ENCODE measurements around the gene DNAH5. TPM values are rescaled to one million over a fixed set of nuclear protein-coding genes. Genes with fewer than 3 reads are reported as not detected.
"Not testable (repeated sequence)": the region's sequence is repeated elsewhere in the genome, so short reads cannot be mapped to it uniquely, and the experiment has no call there.

Gene DNAH5
- total RNA-seq, 3 donors from 2014 or later = 0.36 to 0.98 (median 0.70) TPM

DNA sequence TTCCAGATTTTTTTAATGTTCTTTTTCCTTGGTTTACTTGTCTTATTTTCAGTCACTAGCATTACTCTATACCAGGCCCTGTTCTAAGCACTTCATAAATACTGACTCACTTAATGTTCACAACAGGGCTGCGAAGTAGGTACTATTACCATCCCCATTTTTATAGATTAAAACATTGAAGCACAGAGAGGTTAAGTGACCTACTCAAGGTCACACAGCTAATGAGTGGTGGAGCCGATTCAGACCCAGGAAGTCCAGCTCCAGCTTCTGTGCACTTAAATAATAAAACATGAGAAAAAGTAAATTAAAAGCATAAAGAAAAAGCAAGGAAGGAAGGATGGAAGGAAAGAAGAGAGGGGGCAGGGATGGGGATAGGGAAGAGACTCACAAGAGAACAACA is 45.3 kb upstream of the DNAH5 start:
- Histone ChIP-seq H3K4me3 (no peak overlapping the region), H3K4me1 (ENCODE audit: low read depth) (no peaks in the 10 kb centered on the region), H3K9me3 (no peaks in the 10 kb centered on the region), H3K36me3 (ENCODE audit: low read depth) (no peaks in the 10 kb centered on the region)
- DNase-seq (no peak), ATAC-seq (no peak)
- intact Hi-C loops (cut with DNase I, micrococcal nuclease) = loop anchor here in 1 of 2 donors (10.0 kb wide), 1 partner anchor 285 kb away; no protein-coding TSS in a partner anchor
- TF ChIP-seq, protein P1, sequence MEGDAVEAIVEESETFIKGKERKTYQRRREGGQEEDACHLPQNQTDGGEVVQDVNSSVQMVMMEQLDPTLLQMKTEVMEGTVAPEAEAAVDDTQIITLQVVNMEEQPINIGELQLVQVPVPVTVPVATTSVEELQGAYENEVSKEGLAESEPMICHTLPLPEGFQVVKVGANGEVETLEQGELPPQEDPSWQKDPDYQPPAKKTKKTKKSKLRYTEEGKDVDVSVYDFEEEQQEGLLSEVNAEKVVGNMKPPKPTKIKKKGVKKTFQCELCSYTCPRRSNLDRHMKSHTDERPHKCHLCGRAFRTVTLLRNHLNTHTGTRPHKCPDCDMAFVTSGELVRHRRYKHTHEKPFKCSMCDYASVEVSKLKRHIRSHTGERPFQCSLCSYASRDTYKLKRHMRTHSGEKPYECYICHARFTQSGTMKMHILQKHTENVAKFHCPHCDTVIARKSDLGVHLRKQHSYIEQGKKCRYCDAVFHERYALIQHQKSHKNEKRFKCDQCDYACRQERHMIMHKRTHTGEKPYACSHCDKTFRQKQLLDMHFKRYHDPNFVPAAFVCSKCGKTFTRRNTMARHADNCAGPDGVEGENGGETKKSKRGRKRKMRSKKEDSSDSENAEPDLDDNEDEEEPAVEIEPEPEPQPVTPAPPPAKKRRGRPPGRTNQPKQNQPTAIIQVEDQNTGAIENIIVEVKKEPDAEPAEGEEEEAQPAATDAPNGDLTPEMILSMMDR (IDR thresholded peaks at IDR 0.05) = no peak

DNA sequence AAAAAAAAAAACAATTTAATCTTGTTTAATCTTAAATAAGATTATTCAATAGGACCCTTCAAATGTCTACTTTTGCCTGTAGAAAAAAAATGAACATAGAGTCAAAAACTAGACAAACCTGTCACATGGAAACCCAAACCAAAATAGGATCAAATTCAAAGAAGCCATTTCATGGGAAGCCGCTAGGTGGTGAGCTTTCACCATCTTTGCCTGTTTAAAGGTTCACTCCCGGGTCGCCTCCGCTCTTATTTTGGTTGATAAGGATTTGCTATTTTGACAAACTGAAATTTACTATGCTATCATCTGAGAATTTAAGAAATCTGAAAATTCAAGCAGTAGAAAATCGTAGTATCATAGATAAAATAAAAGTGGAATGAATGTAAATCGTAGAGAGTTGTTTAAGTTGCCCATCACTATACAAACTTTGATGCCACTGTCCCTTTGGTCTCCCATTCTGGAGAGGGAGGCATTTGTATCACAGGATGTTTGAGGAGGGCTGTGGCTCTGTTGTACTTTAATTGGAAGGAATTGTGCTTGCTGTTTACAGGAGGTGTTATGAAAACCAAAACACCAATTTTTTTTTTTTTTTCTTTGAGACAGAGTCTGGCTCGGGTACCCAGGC is 43.5 kb upstream of the DNAH5 start:
- Histone ChIP-seq H3K36me3 (ENCODE audit: low read depth) (no peaks in the 10 kb centered on the region), H3K4me3 (no peak overlapping the region), H3K4me1 (ENCODE audit: low read depth) (no peaks in the 10 kb centered on the region), H3K9me3 (no peaks in the 10 kb centered on the region)
- ATAC-seq = peak; percentile 60
- DNase-seq = peak in 1 of 3 donors; percentile 58
- intact Hi-C loops (cut with DNase I, micrococcal nuclease) = loop anchor here in 1 of 2 donors (10.0 kb wide), 1 partner anchor 287 kb away; no protein-coding TSS in a partner anchor
- TF ChIP-seq, protein P1 (IDR thresholded peaks at IDR 0.05) = peak; percentile 61

DNA sequence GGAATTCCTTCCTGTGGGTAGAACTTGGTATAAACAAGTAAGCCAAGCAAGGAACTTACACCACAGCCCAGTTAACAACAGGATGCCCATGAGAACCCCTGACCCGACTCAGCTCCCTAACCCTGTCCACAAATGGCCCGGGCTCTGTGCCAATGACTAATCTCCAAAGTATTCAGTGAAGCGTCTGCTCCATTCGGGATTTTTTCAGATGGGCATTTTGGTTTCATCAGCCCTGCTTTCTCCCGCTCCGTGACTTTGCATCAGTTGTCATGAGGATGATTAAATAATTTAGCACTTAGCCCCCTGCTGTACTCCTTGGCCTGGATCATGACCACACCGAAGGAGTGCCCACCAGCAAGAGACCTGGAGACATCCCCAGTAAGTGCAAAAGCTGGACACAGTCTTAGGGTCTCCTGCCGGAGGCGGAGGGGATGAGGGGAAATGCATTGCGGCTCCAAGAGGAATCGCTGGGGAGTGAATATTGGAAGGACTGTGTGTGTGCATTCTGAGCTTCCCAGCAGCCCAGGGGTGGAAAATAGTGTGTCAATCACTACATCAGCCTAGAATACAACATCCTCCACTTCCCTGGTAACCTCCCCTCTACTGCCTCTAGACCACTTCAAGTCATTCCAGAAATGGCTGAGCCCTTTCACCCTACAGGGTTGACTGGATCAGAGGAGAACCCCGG is 41.4 kb upstream of the DNAH5 start:
- TF ChIP-seq, protein P1 (IDR thresholded peaks at IDR 0.05) = no peak
- DNase-seq (no peak), ATAC-seq (no peak)
- intact Hi-C loops (cut with DNase I, micrococcal nuclease) = loop anchor here in 1 of 2 donors (10.0 kb wide), 1 partner anchor 289 kb away; no protein-coding TSS in a partner anchor
- H3K9me3 ChIP-seq = no peaks in the 10 kb centered on the region
- no peak overlapping the region for H3K4me3 ChIP-seq
- H3K4me1 ChIP-seq (ENCODE audit: low read depth) = no peaks in the 10 kb centered on the region
- no peaks in the 10 kb centered on the region for H3K36me3 ChIP-seq (ENCODE audit: low read depth)

DNA sequence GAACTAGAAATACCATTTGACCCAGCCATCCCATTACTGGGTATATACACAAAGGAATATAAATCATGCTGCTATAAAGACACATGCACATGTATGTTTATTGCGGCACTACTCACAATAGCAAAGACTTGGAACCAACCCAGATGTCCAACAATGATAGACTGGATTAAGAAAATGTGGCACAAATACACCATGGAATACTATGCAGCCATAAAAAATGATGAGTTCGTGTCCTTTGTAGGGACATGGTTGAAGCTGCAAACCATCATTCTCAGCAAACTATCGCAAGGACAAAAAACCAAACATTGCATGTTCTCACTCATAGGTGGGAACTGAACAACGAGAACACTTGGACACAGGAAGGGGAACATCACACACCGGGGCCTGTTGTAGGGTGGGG is 40.4 kb upstream of the DNAH5 start:
- intact Hi-C loops (cut with DNase I, micrococcal nuclease) = loop anchor here in 1 of 2 donors (10.0 kb wide), 1 partner anchor 290 kb away; no protein-coding TSS in a partner anchor
- H3K4me3 ChIP-seq = not testable (repeated sequence)

DNA sequence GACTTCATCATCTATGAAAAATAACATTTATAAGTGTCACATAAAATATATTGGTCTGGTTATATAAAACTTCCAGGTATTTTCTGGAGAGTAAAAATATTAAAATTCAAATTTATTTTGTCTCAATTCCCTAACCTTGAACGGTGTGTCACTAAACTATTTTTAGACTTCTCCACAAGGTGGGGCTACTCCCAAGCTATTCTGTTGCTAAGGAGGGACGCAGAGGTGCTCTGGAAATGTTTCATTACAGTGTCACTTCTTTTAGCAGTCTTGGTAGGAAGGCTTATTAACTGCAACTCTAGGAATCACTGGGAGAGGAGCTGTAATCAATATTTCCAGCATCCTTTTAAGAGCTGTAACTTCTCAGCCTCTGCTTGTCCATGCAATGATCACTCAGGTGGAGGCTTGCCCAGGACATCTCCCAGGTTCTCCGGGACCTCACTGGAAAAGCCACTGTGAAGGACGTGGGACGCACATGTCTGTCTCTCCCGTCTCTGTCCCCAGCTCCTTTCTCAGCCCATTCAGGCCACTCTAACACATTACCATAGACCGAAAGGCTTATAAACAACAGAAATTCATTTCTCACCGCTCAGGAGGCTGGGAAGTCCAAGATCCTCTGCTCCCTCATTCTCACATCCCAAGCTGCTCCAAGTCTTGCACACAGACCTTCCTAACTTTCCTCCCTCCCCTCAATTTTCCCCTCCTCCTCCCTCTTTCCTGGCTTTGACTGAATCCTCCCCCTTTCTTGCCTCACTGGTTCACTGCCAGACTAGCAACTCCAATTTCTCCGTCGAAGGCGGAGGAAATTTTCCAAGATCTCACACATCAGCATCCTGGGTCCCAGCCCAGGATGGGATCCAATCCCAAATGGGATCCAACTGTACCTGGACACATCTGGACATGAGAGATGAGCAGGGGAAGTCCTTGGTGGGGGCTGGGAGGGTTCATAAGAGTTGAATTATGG is 32.7 kb upstream of the DNAH5 start:
- no peak for DNase-seq

More for the DNA sequence above, 40.4 kb upstream of the DNAH5 start:
- not testable (repeated sequence) for H3K4me1 ChIP-seq (ENCODE audit: low read depth); DNase-seq; H3K9me3 ChIP-seq; ATAC-seq; H3K36me3 ChIP-seq (ENCODE audit: low read depth)

More for the DNA sequence above, 32.7 kb upstream of the DNAH5 start:
- TF ChIP-seq, protein P1 (IDR thresholded peaks at IDR 0.05) = no peak
- no peaks in the 10 kb centered on the region for H3K36me3 ChIP-seq (ENCODE audit: low read depth)
- intact Hi-C loops (cut with DNase I, micrococcal nuclease) = no loop called here
- ATAC-seq = peak; percentile 51
- no peaks in the 10 kb centered on the region for H3K9me3 ChIP-seq
- H3K4me3 ChIP-seq = no peak overlapping the region
- H3K4me1 ChIP-seq (ENCODE audit: low read depth) = no peaks in the 10 kb centered on the region

Measured in mucosa of descending colon (tissue), 3 donors.